Measurements from ENCODE around the gene CCDC136. TPM values are rescaled to one million over a fixed set of nuclear protein-coding genes. Genes with fewer than 3 reads are reported as not detected.

CCDC136 gene
- polyA plus RNA-seq, 1 donor (not counting 4 experiments of a cell fraction or from before 2014, with no cell fraction given) = 1.6 TPM

DNA sequence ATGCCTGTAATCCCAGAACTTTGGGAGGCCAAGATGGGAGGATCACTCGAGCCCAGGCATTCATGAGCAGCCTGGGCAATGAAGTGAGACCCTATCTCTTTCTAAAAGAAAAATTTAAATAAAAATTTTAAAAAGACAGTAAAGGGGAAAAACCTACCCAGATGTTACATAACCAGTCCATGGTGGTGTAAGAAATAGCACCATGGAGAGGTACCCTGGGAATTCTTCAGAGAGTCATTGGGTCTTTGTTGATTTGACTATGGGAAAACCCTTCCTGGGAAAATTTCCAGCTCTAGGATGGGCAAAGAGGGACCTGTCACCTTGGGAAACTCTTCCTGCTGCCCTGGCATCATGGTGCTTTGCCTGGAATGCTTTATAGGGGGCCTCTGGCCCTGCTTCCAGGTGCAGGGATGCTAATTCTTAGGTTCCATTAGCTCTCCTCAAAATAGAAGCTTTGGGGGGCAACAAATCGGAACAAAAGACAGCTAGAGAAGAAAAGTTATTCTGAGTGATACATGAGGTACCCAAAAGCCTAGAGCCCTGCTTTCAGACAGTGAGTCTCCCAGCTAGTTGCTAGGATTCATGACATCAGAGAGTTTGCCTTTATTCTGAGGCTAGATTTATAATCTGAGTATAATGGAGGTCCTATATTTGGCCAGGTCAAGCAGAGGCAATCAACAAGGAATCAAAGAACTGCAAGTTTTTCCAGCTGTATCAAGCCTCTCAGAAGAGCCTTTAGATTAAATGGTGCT lies 10.1 kb downstream of the CCDC136 start:
- DNase-seq (ENCODE audit: low read depth, low spot score) = no peak
- Histone ChIP-seq H3K4me1 (ENCODE audit: control insufficient read depth, extremely low read depth, insufficient read depth, low read length) (no peaks in the 10 kb centered on the region), H3K27me3 (ENCODE audit: control insufficient read depth, extremely low read depth, insufficient read depth, low read length) (no peaks in the 10 kb centered on the region), H3K9me3 (ENCODE audit: control insufficient read depth, low read depth, low read length) (no peaks in the 10 kb centered on the region), H3K27ac (ENCODE audit: control insufficient read depth, insufficient read depth, low read length) (no peak overlapping the region), H3K4me3 (ENCODE audit: control insufficient read depth in 2 of 3, extremely low read depth in 1 of 3, insufficient read depth in 2 of 3, low read depth in 1 of 3, low read length in 3 of 3) (no peak overlapping the region), H2AFZ (ENCODE audit: control insufficient read depth, low read length) (no peak overlapping the region), H3K9me1 (ENCODE audit: control insufficient read depth, extremely low read depth, insufficient read depth, low read length) (no peaks in the 10 kb centered on the region), H4K20me1 (ENCODE audit: control insufficient read depth, extremely low read depth, insufficient read depth, low read length) (no peaks in the 10 kb centered on the region), H3K36me3 (ENCODE audit: control insufficient read depth in 2 of 2, extremely low read depth in 1 of 2, insufficient read depth in 2 of 2, low read length in 2 of 2) (no peaks in the 10 kb centered on the region), H3K4me2 (ENCODE audit: control insufficient read depth, extremely low read depth, insufficient read depth, low read depth, low read length) (no peak overlapping the region), H3K79me2 (ENCODE audit: control insufficient read depth, insufficient read depth, low read length) (no peaks in the 10 kb centered on the region), H3K9ac (ENCODE audit: control insufficient read depth, extremely low read depth, insufficient read depth, low read length) (no peak overlapping the region)
- FAIRE-seq = no peak
- TF ChIP-seq EZH2 (IDR thresholded peaks at IDR 0.05; ENCODE audit: low read length) = no peak
- TF ChIP-seq, protein P1, sequence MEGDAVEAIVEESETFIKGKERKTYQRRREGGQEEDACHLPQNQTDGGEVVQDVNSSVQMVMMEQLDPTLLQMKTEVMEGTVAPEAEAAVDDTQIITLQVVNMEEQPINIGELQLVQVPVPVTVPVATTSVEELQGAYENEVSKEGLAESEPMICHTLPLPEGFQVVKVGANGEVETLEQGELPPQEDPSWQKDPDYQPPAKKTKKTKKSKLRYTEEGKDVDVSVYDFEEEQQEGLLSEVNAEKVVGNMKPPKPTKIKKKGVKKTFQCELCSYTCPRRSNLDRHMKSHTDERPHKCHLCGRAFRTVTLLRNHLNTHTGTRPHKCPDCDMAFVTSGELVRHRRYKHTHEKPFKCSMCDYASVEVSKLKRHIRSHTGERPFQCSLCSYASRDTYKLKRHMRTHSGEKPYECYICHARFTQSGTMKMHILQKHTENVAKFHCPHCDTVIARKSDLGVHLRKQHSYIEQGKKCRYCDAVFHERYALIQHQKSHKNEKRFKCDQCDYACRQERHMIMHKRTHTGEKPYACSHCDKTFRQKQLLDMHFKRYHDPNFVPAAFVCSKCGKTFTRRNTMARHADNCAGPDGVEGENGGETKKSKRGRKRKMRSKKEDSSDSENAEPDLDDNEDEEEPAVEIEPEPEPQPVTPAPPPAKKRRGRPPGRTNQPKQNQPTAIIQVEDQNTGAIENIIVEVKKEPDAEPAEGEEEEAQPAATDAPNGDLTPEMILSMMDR (optimal IDR thresholded peaks at IDR 0.05 in 1 of 3, IDR thresholded peaks at IDR 0.05 in 1 of 3, conservative IDR thresholded peaks at IDR 0.05 in 1 of 3; ENCODE audit: extremely low read depth in 1 of 3, insufficient read depth in 2 of 3, low read length in 3 of 3) = no peak
- dilution Hi-C loops (cut with MboI; ENCODE audit: extremely low pct_ligation_motif_present, low sequenced_read_pairs) = no loop called here

DNA sequence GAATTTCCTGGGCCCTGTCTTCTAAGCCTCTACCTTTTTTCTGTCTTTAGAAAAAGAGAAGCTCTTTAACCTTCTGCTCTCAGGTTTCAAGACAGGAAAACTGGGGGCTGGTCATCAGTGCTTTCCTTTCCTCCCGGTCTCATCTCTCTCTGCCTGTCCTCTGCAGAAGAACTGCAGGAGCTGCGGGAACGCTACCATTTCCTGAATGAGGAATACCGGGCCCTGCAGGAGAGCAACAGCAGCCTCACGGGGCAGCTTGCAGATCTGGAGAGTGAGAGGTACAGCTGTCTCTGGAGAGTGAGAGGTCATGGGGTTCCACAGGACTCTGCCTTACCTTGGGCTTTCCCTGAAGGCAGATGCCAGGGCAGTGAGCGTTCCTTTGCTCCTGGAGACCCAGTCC lies 12.7 kb downstream of the CCDC136 start:
- H3K27me3 ChIP-seq (ENCODE audit: control insufficient read depth, extremely low read depth, insufficient read depth, low read length) = no peaks in the 10 kb centered on the region
- no peaks in the 10 kb centered on the region for H4K20me1 ChIP-seq (ENCODE audit: control insufficient read depth, extremely low read depth, insufficient read depth, low read length)
- H3K27ac ChIP-seq (ENCODE audit: control insufficient read depth, insufficient read depth, low read length) = no peak overlapping the region
- no peak for TF ChIP-seq EZH2 (IDR thresholded peaks at IDR 0.05; ENCODE audit: low read length)
- TF ChIP-seq, protein P1 (optimal IDR thresholded peaks at IDR 0.05 in 1 of 3, IDR thresholded peaks at IDR 0.05 in 1 of 3, conservative IDR thresholded peaks at IDR 0.05 in 1 of 3; ENCODE audit: extremely low read depth in 1 of 3, insufficient read depth in 2 of 3, low read length in 3 of 3) = no peak
- dilution Hi-C loops (cut with MboI; ENCODE audit: extremely low pct_ligation_motif_present, low sequenced_read_pairs) = no loop called here
- no peak overlapping the region for H3K9ac ChIP-seq (ENCODE audit: control insufficient read depth, extremely low read depth, insufficient read depth, low read length)
- no peaks in the 10 kb centered on the region for H3K79me2 ChIP-seq (ENCODE audit: control insufficient read depth, insufficient read depth, low read length)
- no peaks in the 10 kb centered on the region for H3K9me1 ChIP-seq (ENCODE audit: control insufficient read depth, extremely low read depth, insufficient read depth, low read length)
- DNase-seq (ENCODE audit: low read depth, low spot score) (no peak), FAIRE-seq (no peak)
- no peak overlapping the region for H3K4me2 ChIP-seq (ENCODE audit: control insufficient read depth, extremely low read depth, insufficient read depth, low read depth, low read length)
- H3K4me3 ChIP-seq (ENCODE audit: control insufficient read depth in 2 of 3, extremely low read depth in 1 of 3, insufficient read depth in 2 of 3, low read depth in 1 of 3, low read length in 3 of 3) = no peak overlapping the region
- no peaks in the 10 kb centered on the region for H3K9me3 ChIP-seq (ENCODE audit: control insufficient read depth, low read depth, low read length)
- no peaks in the 10 kb centered on the region for H3K36me3 ChIP-seq (ENCODE audit: control insufficient read depth in 2 of 2, extremely low read depth in 1 of 2, insufficient read depth in 2 of 2, low read length in 2 of 2)
- H2AFZ ChIP-seq (ENCODE audit: control insufficient read depth, low read length) = no peak overlapping the region
- H3K4me1 ChIP-seq (ENCODE audit: control insufficient read depth, extremely low read depth, insufficient read depth, low read length) = no peaks in the 10 kb centered on the region

Data from keratinocyte (primary cell).